IPS-20b (cell line): ENCODE results near the gene PSMD13.
A peak's percentile ranks its signal among the peaks of the same experiment; 100 is the strongest.
"Not testable (repeated sequence)": the region's sequence is repeated elsewhere in the genome, so short reads cannot be mapped to it uniquely, and the experiment has no call there.

Experiments used
- H3K27ac ChIP-seq: one replicate; pipeline ENCODE4 v1.5.1; 2013; ENCODE audit warnings: low read length
- H3K27me3 ChIP-seq: 2 replicates; pipeline ENCODE4 v1.6.1; 2013; ENCODE audit warnings: mild to moderate bottlenecking, low read length, inconsistent platforms; ENCODE audit not compliant: insufficient read depth
- H3K36me3 ChIP-seq: 2 replicates; pipeline ENCODE4 v1.6.1; 2013; ENCODE audit warnings: low read depth, mild to moderate bottlenecking, inconsistent platforms, low read length, moderate library complexity; ENCODE audit not compliant: insufficient read depth
- H3K4me1 ChIP-seq: 2 replicates; pipeline ENCODE4 v1.6.1; 2013; ENCODE audit warnings: mild to moderate bottlenecking, control low read depth, inconsistent platforms, low read length, moderate library complexity; ENCODE audit not compliant: insufficient read depth
- H3K4me3 ChIP-seq: 2 replicates; pipeline ENCODE4 v1.5.1; 2013; ENCODE audit warnings: mild to moderate bottlenecking, low read length, inconsistent platforms
- H3K9ac ChIP-seq: 2 replicates; pipeline ENCODE4 v1.6.1; 2013; ENCODE audit warnings: low read depth, mild to moderate bottlenecking, inconsistent platforms, low read length, moderate library complexity
- H3K9me3 ChIP-seq: 2 replicates; pipeline ENCODE4 v1.6.1; 2013; ENCODE audit warnings: mild to moderate bottlenecking, low read depth, low read length, inconsistent platforms; ENCODE audit not compliant: insufficient read depth

Gene PSMD13

GRCh38 chr11:256952-257737, 20.4 kb downstream of the PSMD13 start:
- no peaks in the 10 kb centered on the region for H3K4me1 ChIP-seq
- no peak overlapping the region for H3K4me3 ChIP-seq
- no peak overlapping the region for H3K9ac ChIP-seq
- H3K27ac ChIP-seq, result no peak overlapping the region
- no peaks in the 10 kb centered on the region for H3K27me3 ChIP-seq
- peaks cover 17% of the 10 kb centered on the region for H3K36me3 ChIP-seq
- H3K9me3 ChIP-seq, result no peaks in the 10 kb centered on the region; the same call in 1 of the 2 replicates

- no peaks in the 10 kb centered on the region for H3K4me1 ChIP-seq
- H3K27me3 ChIP-seq, result no peaks in the 10 kb centered on the region
- peaks cover 9% of the 10 kb centered on the region for H3K36me3 ChIP-seq
- H3K4me3 ChIP-seq, result no peak overlapping the region
- H3K27ac ChIP-seq, result no peak overlapping the region
- no peaks in the 10 kb centered on the region; the same call in 1 of the 2 replicates for H3K9me3 ChIP-seq
- H3K9ac ChIP-seq, result no peak overlapping the region
Measured at GRCh38 chr11:257766-258493, 21.2 kb downstream of the PSMD13 start.

- H3K4me1 ChIP-seq, result no peaks in the 10 kb centered on the region
- H3K4me3 ChIP-seq, result no peak overlapping the region
- H3K9ac ChIP-seq, result no peak overlapping the region
- no peaks in the 10 kb centered on the region; the same call in 1 of the 2 replicates for H3K9me3 ChIP-seq
- H3K27me3 ChIP-seq, result no peaks in the 10 kb centered on the region
- no peak overlapping the region for H3K27ac ChIP-seq
- H3K36me3 ChIP-seq, result no peaks in the 10 kb centered on the region
Measured at GRCh38 chr11:259413-259812, 22.6 kb downstream of the PSMD13 start.

GRCh38 chr11:261624-262023, 24.8 kb downstream of the PSMD13 start:
- no peak overlapping the region for H3K4me3 ChIP-seq
- H3K4me1 ChIP-seq, result no peaks in the 10 kb centered on the region
- H3K9me3 ChIP-seq, result peaks cover 1% of the 10 kb centered on the region
- no peak overlapping the region for H3K9ac ChIP-seq
- no peaks in the 10 kb centered on the region for H3K36me3 ChIP-seq
- H3K27me3 ChIP-seq, result no peaks in the 10 kb centered on the region
- no peak overlapping the region for H3K27ac ChIP-seq

GRCh38 chr11:266676-267439, 30.1 kb downstream of the PSMD13 start:
- H3K27me3 ChIP-seq, result 0 out of 2 replicates have a peak, but pooled peaks cover 5% of the 10 kb centered on the region
- peaks cover 3% of the 10 kb centered on the region for H3K9me3 ChIP-seq
- H3K9ac ChIP-seq, result no peak overlapping the region
- peaks cover 5% of the 10 kb centered on the region; the same call in 1 of the 2 replicates for H3K4me1 ChIP-seq
- H3K4me3 ChIP-seq, result no peak overlapping the region
- H3K27ac ChIP-seq, result no peak overlapping the region
- no peaks in the 10 kb centered on the region for H3K36me3 ChIP-seq

- Histone ChIP-seq H3K36me3 (no peaks in the 10 kb centered on the region), H3K27ac (no peak overlapping the region), H3K4me1 (peaks cover 5% of the 10 kb centered on the region; the same call in 1 of the 2 replicates), H3K27me3 (0 out of 2 replicates have a peak, but pooled peaks cover 5% of the 10 kb centered on the region), H3K9ac (no peak overlapping the region), H3K4me3 (peak overlapping the region; percentile 43; the same call in 1 of the 2 replicates), H3K9me3 (peaks cover 3% of the 10 kb centered on the region)
Measured at GRCh38 chr11:267491-267994, 30.8 kb downstream of the PSMD13 start.

GRCh38 chr11:268716-269145, 32.0 kb downstream of the PSMD13 start:
- not testable (repeated sequence) for H3K27ac ChIP-seq, H3K36me3 ChIP-seq, H3K27me3 ChIP-seq, H3K4me1 ChIP-seq, H3K9me3 ChIP-seq
- peak overlapping the region; percentile 55; the same call in 1 of the 2 replicates for H3K4me3 ChIP-seq
- peak overlapping the region; percentile 70; the same call in 1 of the 2 replicates for H3K9ac ChIP-seq

- Histone ChIP-seq H3K27me3 (0 out of 2 replicates have a peak, but pooled peaks cover 5% of the 10 kb centered on the region), H3K9me3 (peaks cover 3% of the 10 kb centered on the region), H3K4me3 (peak overlapping the region; percentile 55; the same call in 1 of the 2 replicates), H3K27ac (no peak overlapping the region), H3K9ac (peak overlapping the region; percentile 70; the same call in 1 of the 2 replicates), H3K36me3 (no peaks in the 10 kb centered on the region), H3K4me1 (peaks cover 5% of the 10 kb centered on the region; the same call in 1 of the 2 replicates)
Measured at GRCh38 chr11:269146-269890, 32.5 kb downstream of the PSMD13 start.

- H3K9me3 ChIP-seq, result peaks cover 3% of the 10 kb centered on the region
- no peak overlapping the region for H3K9ac ChIP-seq
- 0 out of 2 replicates have a peak, but pooled peaks cover 5% of the 10 kb centered on the region for H3K27me3 ChIP-seq
- peaks cover 5% of the 10 kb centered on the region; the same call in 1 of the 2 replicates for H3K4me1 ChIP-seq
- no peak overlapping the region for H3K27ac ChIP-seq
- H3K36me3 ChIP-seq, result no peaks in the 10 kb centered on the region
- H3K4me3 ChIP-seq, result no peak overlapping the region
Measured at GRCh38 chr11:270451-271318, 33.9 kb downstream of the PSMD13 start.

- Histone ChIP-seq H3K27me3 (0 out of 2 replicates have a peak, but pooled peaks cover 5% of the 10 kb centered on the region), H3K4me1 (peaks cover 5% of the 10 kb centered on the region; the same call in 1 of the 2 replicates), H3K4me3 (no peak overlapping the region), H3K36me3 (no peaks in the 10 kb centered on the region), H3K9ac (no peak overlapping the region), H3K27ac (no peak overlapping the region), H3K9me3 (peaks cover 3% of the 10 kb centered on the region)
Measured at GRCh38 chr11:271319-271715, 34.5 kb downstream of the PSMD13 start.
